GM12878 (cell line): ENCODE results near the gene GCSAM. TPM values are rescaled to one million over a fixed set of nuclear protein-coding genes. Genes with fewer than 3 reads are reported as not detected.

Experiments used
- BCL3 ChIP-seq: IDR thresholded peaks from 2 replicates; pipeline ENCODE4 v1.6.1; 2011; ENCODE audit warnings: borderline replicate concordance, low read depth, mild to moderate bottlenecking, moderate library complexity, low read length; ENCODE audit not compliant: insufficient read depth, poor library complexity, severe bottlenecking
- BHLHE40 ChIP-seq, 2 experiments: fragments of 450-650 bp in 1 of 2; IDR thresholded peaks; 2 replicates each; pipeline ENCODE4 v1.6.1; 2011 to 2017; ENCODE audit warnings: low read depth in 2 of 2, borderline replicate concordance in 1 of 2, improper control_type of control experiment in 1 of 2, low read length in 1 of 2, mild to moderate bottlenecking in 1 of 2
- CHD2 ChIP-seq: IDR thresholded peaks from 2 replicates; pipeline ENCODE4 v1.6.1; 2011; ENCODE audit warnings: low read depth, low read length, improper control_type of control experiment, borderline replicate concordance
- CTCF ChIP-seq, 3 experiments: IDR thresholded peaks in 2 of 3; conservative IDR thresholded peaks in 1 of 3; 2 replicates each; pipeline ENCODE4 v1.5.1; 2011; ENCODE audit warnings: low read depth in 3 of 3, low read length in 3 of 3, mild to moderate bottlenecking in 3 of 3, control low read depth in 2 of 3, moderate library complexity in 2 of 3, inconsistent platforms in 1 of 3, mixed read lengths in 1 of 3; ENCODE audit not compliant: control insufficient read depth in 2 of 3, insufficient read depth in 1 of 3; ENCODE audit errors: extremely low read depth in 1 of 3
- DPF2 ChIP-seq: fragments of 450-650 bp; IDR thresholded peaks from 2 replicates; pipeline ENCODE4 v1.6.1; 2017; ENCODE audit warnings: mild to moderate bottlenecking
- ELK1 ChIP-seq: IDR thresholded peaks from 2 replicates; pipeline ENCODE4 v1.6.1; 2012; ENCODE audit warnings: low read depth, low read length, improper control_type of control experiment
- ESRRA ChIP-seq: IDR thresholded peaks from 2 replicates; pipeline ENCODE4 v1.6.1; 2012; ENCODE audit warnings: mild to moderate bottlenecking, low read length, improper control_type of control experiment
- HDAC2 ChIP-seq: fragments of 200-600 bp; sonication (generic); IDR thresholded peaks from 2 replicates; pipeline ENCODE4 v1.6.1; 2017
- HDGF ChIP-seq: fragments of 450-650 bp; IDR thresholded peaks from 2 replicates; pipeline ENCODE4 v1.6.1; 2016; ENCODE audit warnings: antibody characterized with exemption
- MAX ChIP-seq: IDR thresholded peaks from 2 replicates; pipeline ENCODE4 v1.6.1; 2012; ENCODE audit warnings: low read depth, low read length, improper control_type of control experiment
- MLLT1 ChIP-seq: fragments of 450-650 bp; IDR thresholded peaks from 2 replicates; pipeline ENCODE4 v1.6.1; 2016; ENCODE audit warnings: mild to moderate bottlenecking
- SIN3A ChIP-seq: IDR thresholded peaks from 2 replicates; pipeline ENCODE4 v1.6.1; 2012; ENCODE audit warnings: low read depth, low read length, improper control_type of control experiment
- SMAD5 ChIP-seq: IDR thresholded peaks from 2 replicates; pipeline ENCODE4 v1.6.1; 2016; ENCODE audit warnings: antibody characterized with exemption, low read depth
- SMC3 ChIP-seq: IDR thresholded peaks from 2 replicates; pipeline ENCODE4 v1.6.1; 2011; ENCODE audit warnings: low read length, improper control_type of control experiment, borderline replicate concordance
- SP1 ChIP-seq: IDR thresholded peaks from one replicate; pipeline ENCODE4 v1.6.1; 2011; ENCODE audit warnings: low read depth, low read length
- TARDBP ChIP-seq: IDR thresholded peaks from 2 replicates; pipeline ENCODE4 v1.6.1; 2016; ENCODE audit warnings: borderline replicate concordance
- ZBTB40 ChIP-seq: fragments of 450-650 bp; IDR thresholded peaks from 2 replicates; pipeline ENCODE4 v1.6.1; 2016; ENCODE audit warnings: mild to moderate bottlenecking, moderate library complexity, borderline replicate concordance
- ZNF622 ChIP-seq: fragments of 450-650 bp; IDR thresholded peaks from 2 replicates; pipeline ENCODE4 v1.6.1; 2017; ENCODE audit warnings: mild to moderate bottlenecking, inconsistent platforms
- polyA plus RNA-seq, 11 experiments: library from polyadenylated mRNA; depleted of rRNA in 4 of 11; unstranded in 6 of 11; stranded (reverse) in 5 of 11; fragments of >200 nt; fragmentation: Nextera tagmentation in 4 of 11; fragmentation: Illumina TruSeq in 1 of 11; extraction: Ambion mirVana in 4 of 11; extraction: Trizol in 1 of 11; gene quantifications; 1 replicate in 1 of 11; 2 replicates in 10 of 11; pipeline versions ENCODE4 v1.2.1 to v1.2.3, GENCODE V29; 2011 to 2016; ENCODE audit warnings: inconsistent platforms in 2 of 11, missing spikeins in 2 of 11, low read depth in 1 of 11
- total RNA-seq, 4 experiments: library from RNA; depleted of rRNA in 3 of 4; stranded (reverse); fragments of >200 nt in 3 of 4; fragmentation: Illumina TruSeq in 1 of 4; extraction: Trizol in 1 of 4; gene quantifications; 2 replicates each; pipeline versions ENCODE4 v1.2.1 to v1.2.3, GENCODE V29; 2013 to 2021

GCSAM gene
- total and polyA plus RNA-seq, 10 of the 15 experiments (the other 5 are each of a cell fraction or from before 2014, with no cell fraction given), result 81.5 to 407 (median 107) TPM

- TF ChIP-seq CTCF (IDR thresholded peaks at IDR 0.05 in 2 of 3, conservative IDR thresholded peaks at IDR 0.05 in 1 of 3; ENCODE audit: control insufficient read depth in 2 of 3, extremely low read depth in 1 of 3, insufficient read depth in 1 of 3, low read depth in 3 of 3, low read length in 3 of 3) (no peak), ZBTB40 (no peak), HDAC2 (no peak), ZNF622 (no peak), BHLHE40 (IDR thresholded peaks at IDR 0.05; ENCODE audit: borderline replicate concordance in 1 of 2, low read depth in 2 of 2, low read length in 1 of 2) (peak; percentile 26 to 34; a peak in 2 of 4 replicates), MAX (no peak), SMAD5 (no peak; the same call in 1 of the 2 replicates), SIN3A (no peak), MLLT1 (peak; percentile 96), TARDBP (no peak), BCL3 (peak; percentile 89), SP1 (no peak), HDGF (no peak), CHD2 (0 out of 2 replicates have a peak, but pooled peaks have one; percentile 48), ELK1 (no peak), SMC3 (no peak), DPF2 (no peak; the same call in 1 of the 2 replicates), ESRRA (no peak)
Observed at GRCh38 chr3:112127522-112128494, 5.2 kb downstream of the GCSAM start (continued).
